IMR-90 (cell line): ENCODE data around the gene ARHGAP31. TPM values are rescaled to one million over a fixed set of nuclear protein-coding genes. Genes with fewer than 3 reads are reported as not detected.

Experiments
- ATAC-seq: fragments of 200-7000 bp; cut with Tn5 transposase; 2 replicates; pipeline ENCODE4 v1.9.1; 2020; ENCODE audit warnings: low read depth, mild to moderate bottlenecking, moderate library complexity
- BruUV-seq: library from RNA; stranded (reverse); fragments of 400-500 nt; replicated peaks from 2 replicates; lab custom pipeline; 2021; lab: Mats Ljungman, UMichigan
- CTCF ChIA-PET: fragments of 300-600 bp; formaldehyde crosslinking; extraction: SDS; loops from one replicate; lab custom pipeline; 2021; ENCODE audit warnings: antibody characterized with exemption; lab: Yijun Ruan, JAX
- POLR2A ChIA-PET: fragments of 300-600 bp; sonication (Branson Sonifier 250); formaldehyde crosslinking; loops from one replicate; lab custom pipeline; 2022; ENCODE audit warnings: antibody characterized with exemption; ENCODE audit not compliant: unreplicated experiment; lab: Charles Lee
- DNase-seq: peaks from one replicate; pipeline ENCODE4 v3.0.0; 2013
- H2AFZ ChIP-seq: replicated peaks from 2 replicates; pipeline ENCODE3; 2013; ENCODE audit warnings: low read length, mild to moderate bottlenecking; ENCODE audit not compliant: poor library complexity
- H2AK5ac ChIP-seq: 2 replicates; pipeline ENCODE4 v1.6.1; 2013; ENCODE audit warnings: low read depth, low read length, inconsistent platforms
- H2AK9ac ChIP-seq: replicated peaks from 2 replicates; pipeline ENCODE3; 2013; ENCODE audit warnings: mild to moderate bottlenecking, low read depth, low read length, moderate library complexity; ENCODE audit not compliant: poor library complexity
- H2BK120ac ChIP-seq: 2 replicates; pipeline ENCODE4 v1.6.1; 2013; ENCODE audit warnings: low read depth, low read length, inconsistent platforms
- H2BK15ac ChIP-seq: 3 replicates; pipeline ENCODE4 v1.6.1; 2013; ENCODE audit warnings: low read depth, low read length, inconsistent platforms
- H2BK20ac ChIP-seq: 2 replicates; pipeline ENCODE4 v1.6.1; 2013; ENCODE audit warnings: low read depth, mild to moderate bottlenecking, inconsistent platforms, low read length, moderate library complexity
- H2BK5ac ChIP-seq: 2 replicates; pipeline ENCODE4 v1.6.1; 2013; ENCODE audit warnings: mild to moderate bottlenecking, low read depth, low read length, inconsistent platforms; ENCODE audit not compliant: poor library complexity, severe bottlenecking
- H3K14ac ChIP-seq: replicated peaks from 2 replicates; pipeline ENCODE4 v1.6.1; 2013; ENCODE audit warnings: low read depth, low read length, inconsistent platforms
- H3K18ac ChIP-seq: 2 replicates; pipeline ENCODE4 v1.6.1; 2013; ENCODE audit warnings: low read depth, low read length, control low read depth
- H3K23ac ChIP-seq: 2 replicates; pipeline ENCODE4 v1.6.1; 2013; ENCODE audit warnings: low read depth, low read length, inconsistent platforms
- H3K27ac ChIP-seq: 2 replicates; pipeline ENCODE4 v1.5.1; 2013; ENCODE audit warnings: mild to moderate bottlenecking, control low read depth, low read length; ENCODE audit not compliant: insufficient read depth
- H3K27me3 ChIP-seq: 2 replicates; pipeline ENCODE4 v1.6.1; 2013; ENCODE audit warnings: low read length; ENCODE audit not compliant: control insufficient read depth, insufficient read depth
- H3K36me3 ChIP-seq: 2 replicates; pipeline ENCODE4 v1.6.1; 2013; ENCODE audit warnings: low read length, mixed read lengths; ENCODE audit not compliant: control insufficient read depth, insufficient read depth
- H3K4ac ChIP-seq: 2 replicates; pipeline ENCODE4 v1.6.1; 2013; ENCODE audit warnings: low read depth, low read length, inconsistent platforms
- H3K4me1 ChIP-seq: 2 replicates; pipeline ENCODE4 v1.6.1; 2013; ENCODE audit warnings: low read length, mixed read lengths; ENCODE audit not compliant: control insufficient read depth, insufficient read depth
- H3K4me2 ChIP-seq: 2 replicates; pipeline ENCODE4 v1.6.1; 2013; ENCODE audit warnings: low read depth, mild to moderate bottlenecking, control low read depth, low read length, moderate library complexity
- H3K4me3 ChIP-seq: 2 replicates; pipeline ENCODE4 v1.5.1; 2013; ENCODE audit warnings: low read depth, mild to moderate bottlenecking, control low read depth, low read length, moderate library complexity; ENCODE audit not compliant: insufficient read depth
- H3K56ac ChIP-seq: 2 replicates; pipeline ENCODE4 v1.6.1; 2013; ENCODE audit warnings: low read length, inconsistent platforms; ENCODE audit not compliant: insufficient read depth; ENCODE audit errors: extremely low read depth
- H3K79me1 ChIP-seq, 2 experiments: 2 replicates each; pipeline ENCODE4 v1.6.1; 2013; ENCODE audit warnings: low read length in 2 of 2, inconsistent platforms in 1 of 2, low read depth in 1 of 2
- H3K9ac ChIP-seq: 2 replicates; pipeline ENCODE4 v1.6.1; 2013; ENCODE audit warnings: low read depth, low read length, control low read depth
- H3K9me1 ChIP-seq: 2 replicates; pipeline ENCODE4 v1.6.1; 2013; ENCODE audit warnings: low read length, inconsistent platforms; ENCODE audit not compliant: insufficient read depth
- H3K9me3 ChIP-seq: 2 replicates; pipeline ENCODE4 v1.6.1; 2013; ENCODE audit warnings: low read length; ENCODE audit not compliant: control insufficient read depth, insufficient read depth
- H4K20me1 ChIP-seq: 2 replicates; pipeline ENCODE4 v1.6.1; 2013; ENCODE audit warnings: low read length, inconsistent platforms; ENCODE audit not compliant: insufficient read depth
- H4K5ac ChIP-seq: 2 replicates; pipeline ENCODE4 v1.6.1; 2013; ENCODE audit warnings: mild to moderate bottlenecking, low read depth, low read length, control low read depth
- H4K8ac ChIP-seq, 2 experiments: 2 replicates each; pipeline ENCODE4 v1.6.1; 2013; ENCODE audit warnings: low read depth in 2 of 2, low read length in 2 of 2, control low read depth in 1 of 2, inconsistent platforms in 1 of 2
- H4K91ac ChIP-seq: 2 replicates; pipeline ENCODE4 v1.6.1; 2013; ENCODE audit warnings: low read depth, low read length, inconsistent platforms; ENCODE audit not compliant: insufficient read depth
- BHLHE40 ChIP-seq: fragments of 150-350 bp; IDR thresholded peaks from 2 replicates; pipeline ENCODE4 v1.6.1; 2016; ENCODE audit warnings: mild to moderate bottlenecking, low read depth, low read length
- CEBPB ChIP-seq: IDR thresholded peaks from 2 replicates; pipeline ENCODE4 v1.6.1; 2012; ENCODE audit warnings: low read depth, low read length, improper control_type of control experiment
- CHD1 ChIP-seq: IDR thresholded peaks from 2 replicates; pipeline ENCODE4 v1.6.1; 2012; ENCODE audit warnings: low read depth, low read length, improper control_type of control experiment
- FOS ChIP-seq: fragments of 150-350 bp; IDR thresholded peaks from 2 replicates; pipeline ENCODE4 v1.6.1; 2016; ENCODE audit warnings: low read depth, low read length
- MAFK ChIP-seq: IDR thresholded peaks from 2 replicates; pipeline ENCODE4 v1.6.1; 2012; ENCODE audit warnings: low read depth, low read length, improper control_type of control experiment
- MAZ ChIP-seq: IDR thresholded peaks from 2 replicates; pipeline ENCODE4 v1.6.1; 2012; ENCODE audit warnings: low read depth, mild to moderate bottlenecking, low read length, improper control_type of control experiment, moderate library complexity, borderline replicate concordance
- MXI1 ChIP-seq: IDR thresholded peaks from 2 replicates; pipeline ENCODE4 v1.6.1; 2012; ENCODE audit warnings: low read depth, mild to moderate bottlenecking, low read length, moderate library complexity, borderline replicate concordance
- POLR2A ChIP-seq: IDR thresholded peaks from 2 replicates; pipeline ENCODE4 v1.6.1; 2012; ENCODE audit warnings: mild to moderate bottlenecking, low read depth, low read length
- SMC3 ChIP-seq: fragments of 150-350 bp; IDR thresholded peaks from 2 replicates; pipeline ENCODE4 v1.6.1; 2016; ENCODE audit warnings: low read depth, mild to moderate bottlenecking, antibody characterized with exemption, low read length, moderate library complexity
- WGBS, 2 experiments: methylation state at CpG; one replicate each; pipeline versions ENCODE4 v1.1.5 to v1.1.7; 2013; ENCODE audit warnings: missing lambda C conversion rate in 2 of 2; ENCODE audit not compliant: insufficient read length in 1 of 2; ENCODE audit errors: extremely low coverage in 2 of 2; 5-methylcytosine and 5-hydroxymethylcytosine counted together
- dilution Hi-C: fragments of 300-500 bp; cut with HindIII; formaldehyde crosslinking; loops from one replicate; pipeline ENCODE4 v1.14.3; 2018; ENCODE audit warnings: low sequenced_read_pairs; ENCODE audit not compliant: unreplicated experiment
- in situ Hi-C: fragments of 300-500 bp; cut with MboI; formaldehyde crosslinking; loops from 3 replicates; pipeline ENCODE4 v1.14.3; 2019; ENCODE audit warnings: low sequenced_read_pairs, inconsistent platforms, mixed read lengths
- intact Hi-C: fragments of 100-400 bp; cut with micrococcal nuclease; formaldehyde crosslinking; loops from 2 replicates; pipeline ENCODE4 v1.10.0; 2022
- polyA plus RNA-seq, 3 experiments: library from polyadenylated mRNA; depleted of rRNA; stranded (reverse); fragments of >200 nt; gene quantifications; 2 replicates each; pipeline ENCODE4 v1.2.3, GENCODE V29; 2012; ENCODE audit warnings: low replicate concordance in 1 of 3
- total RNA-seq: library from RNA; depleted of rRNA; stranded (reverse); fragments of >200 nt; gene quantifications from 2 replicates; pipeline ENCODE4 v1.2.3, GENCODE V29; 2012
- TF ChIP-seq, protein P1 (sequence below): conservative IDR thresholded peaks from 2 replicates; pipeline ENCODE4 v1.5.1; 2012; ENCODE audit warnings: mild to moderate bottlenecking, low read depth, low read length, improper control_type of control experiment
- TF ChIP-seq, protein P2 (sequence below): fragments of 150-350 bp; IDR thresholded peaks from 2 replicates; pipeline ENCODE4 v1.6.1; 2017; ENCODE audit warnings: mild to moderate bottlenecking, antibody characterized with exemption, low read length, low read depth

The ARHGAP31 gene
- total and polyA plus RNA-seq, 2 of the 4 experiments (the other 2 are of a cell fraction), result 6.6 to 7.7 TPM

DNA sequence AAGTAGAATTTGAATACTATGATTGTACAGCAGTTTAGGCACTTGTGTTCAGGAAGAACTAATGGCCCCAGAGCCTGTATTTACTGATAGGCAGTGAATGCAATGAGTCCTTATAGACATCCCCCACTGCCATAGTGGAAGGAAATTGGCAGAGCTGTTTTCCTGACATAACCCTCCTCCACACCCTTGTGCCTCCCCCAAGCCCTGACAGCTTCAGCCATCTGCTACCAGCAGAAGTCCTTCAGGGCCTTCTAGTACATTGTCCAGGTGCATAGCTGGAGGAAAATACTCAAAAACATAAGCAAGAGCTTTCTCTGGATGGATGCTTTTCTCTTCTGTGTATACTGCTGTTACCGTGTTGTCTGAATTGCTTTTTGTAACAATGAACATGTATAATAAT, 20.6 kb downstream of the ARHGAP31 start:
- no peak overlapping the region for H3K4me2 ChIP-seq
- no peak overlapping the region for H2BK120ac ChIP-seq
- H3K23ac ChIP-seq, result 0 out of 2 replicates have a peak overlapping the region, but pooled peaks have one; percentile 17
- dilution Hi-C loops, result no loop called here
- no peak overlapping the region for H2BK20ac ChIP-seq
- peaks cover 6% of the 10 kb centered on the region for H3K36me3 ChIP-seq
- no peak overlapping the region for H3K14ac ChIP-seq
- H2BK15ac ChIP-seq, result no peak overlapping the region
- H3K4ac ChIP-seq, result no peak overlapping the region
- no peak for ATAC-seq
- peaks cover 17% of the 10 kb centered on the region for H3K4me1 ChIP-seq
- no peak overlapping the region for H2AFZ ChIP-seq
- H4K8ac ChIP-seq, result no peak overlapping the region
- no peak overlapping the region for H4K91ac ChIP-seq
- no peak overlapping the region for H4K5ac ChIP-seq
- H3K27ac ChIP-seq, result no peak overlapping the region
- H3K27me3 ChIP-seq, result no peaks in the 10 kb centered on the region
- H3K79me1 ChIP-seq, result peaks cover 23 to 66% of the 10 kb centered on the region in 2 experiments
- no peak overlapping the region for H2AK9ac ChIP-seq
- no peak overlapping the region for H2BK5ac ChIP-seq
- H3K9me3 ChIP-seq, result no peaks in the 10 kb centered on the region
- in situ Hi-C loops, result no loop called here
- TF ChIP-seq CEBPB (no peak), MAFK (no peak), FOS (no peak), CHD1 (no peak), BHLHE40 (no peak), MAZ (no peak), SMC3 (no peak), MXI1 (no peak), POLR2A (no peak)
- TF ChIP-seq, protein P1, sequence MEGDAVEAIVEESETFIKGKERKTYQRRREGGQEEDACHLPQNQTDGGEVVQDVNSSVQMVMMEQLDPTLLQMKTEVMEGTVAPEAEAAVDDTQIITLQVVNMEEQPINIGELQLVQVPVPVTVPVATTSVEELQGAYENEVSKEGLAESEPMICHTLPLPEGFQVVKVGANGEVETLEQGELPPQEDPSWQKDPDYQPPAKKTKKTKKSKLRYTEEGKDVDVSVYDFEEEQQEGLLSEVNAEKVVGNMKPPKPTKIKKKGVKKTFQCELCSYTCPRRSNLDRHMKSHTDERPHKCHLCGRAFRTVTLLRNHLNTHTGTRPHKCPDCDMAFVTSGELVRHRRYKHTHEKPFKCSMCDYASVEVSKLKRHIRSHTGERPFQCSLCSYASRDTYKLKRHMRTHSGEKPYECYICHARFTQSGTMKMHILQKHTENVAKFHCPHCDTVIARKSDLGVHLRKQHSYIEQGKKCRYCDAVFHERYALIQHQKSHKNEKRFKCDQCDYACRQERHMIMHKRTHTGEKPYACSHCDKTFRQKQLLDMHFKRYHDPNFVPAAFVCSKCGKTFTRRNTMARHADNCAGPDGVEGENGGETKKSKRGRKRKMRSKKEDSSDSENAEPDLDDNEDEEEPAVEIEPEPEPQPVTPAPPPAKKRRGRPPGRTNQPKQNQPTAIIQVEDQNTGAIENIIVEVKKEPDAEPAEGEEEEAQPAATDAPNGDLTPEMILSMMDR, result no peak
- TF ChIP-seq, protein P2, sequence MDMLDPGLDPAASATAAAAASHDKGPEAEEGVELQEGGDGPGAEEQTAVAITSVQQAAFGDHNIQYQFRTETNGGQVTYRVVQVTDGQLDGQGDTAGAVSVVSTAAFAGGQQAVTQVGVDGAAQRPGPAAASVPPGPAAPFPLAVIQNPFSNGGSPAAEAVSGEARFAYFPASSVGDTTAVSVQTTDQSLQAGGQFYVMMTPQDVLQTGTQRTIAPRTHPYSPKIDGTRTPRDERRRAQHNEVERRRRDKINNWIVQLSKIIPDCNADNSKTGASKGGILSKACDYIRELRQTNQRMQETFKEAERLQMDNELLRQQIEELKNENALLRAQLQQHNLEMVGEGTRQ, result no peak
- no peak overlapping the region for H3K56ac ChIP-seq
- peaks cover 18% of the 10 kb centered on the region for H3K9me1 ChIP-seq
- H4K20me1 ChIP-seq, result no peaks in the 10 kb centered on the region; the same call in 1 of the 2 replicates
- CTCF ChIA-PET, result interaction anchor here (1.1 kb wide), 1 partner anchor 31 kb away, joined by 3 read pairs; no protein-coding TSS in a partner anchor
- no peak overlapping the region for H3K4me3 ChIP-seq
- no peak overlapping the region for H3K18ac ChIP-seq
- H2AK5ac ChIP-seq, result no peak overlapping the region
- POLR2A ChIA-PET, result no interaction called here
- DNase-seq, result no peak
- H3K9ac ChIP-seq, result no peak overlapping the region
- intact Hi-C loops, result no loop called here
- no TSS peak for BruUV-seq
- WGBS, 2 experiments, result no CpG with 5 or more reads among the region's 1 CpG
